Endothelial cell of coronary artery (primary cell): Measurements from ENCODE around the gene RBM6. TPM values are rescaled to one million over a fixed set of nuclear protein-coding genes. Genes with fewer than 3 reads are reported as not detected.

Experiments used
- total RNA-seq: library from RNA; depleted of rRNA; stranded (reverse); fragments of >200 nt; gene quantifications from 2 replicates; pipeline ENCODE4 v1.2.3, GENCODE V29; 2014

RBM6 gene, protein sequence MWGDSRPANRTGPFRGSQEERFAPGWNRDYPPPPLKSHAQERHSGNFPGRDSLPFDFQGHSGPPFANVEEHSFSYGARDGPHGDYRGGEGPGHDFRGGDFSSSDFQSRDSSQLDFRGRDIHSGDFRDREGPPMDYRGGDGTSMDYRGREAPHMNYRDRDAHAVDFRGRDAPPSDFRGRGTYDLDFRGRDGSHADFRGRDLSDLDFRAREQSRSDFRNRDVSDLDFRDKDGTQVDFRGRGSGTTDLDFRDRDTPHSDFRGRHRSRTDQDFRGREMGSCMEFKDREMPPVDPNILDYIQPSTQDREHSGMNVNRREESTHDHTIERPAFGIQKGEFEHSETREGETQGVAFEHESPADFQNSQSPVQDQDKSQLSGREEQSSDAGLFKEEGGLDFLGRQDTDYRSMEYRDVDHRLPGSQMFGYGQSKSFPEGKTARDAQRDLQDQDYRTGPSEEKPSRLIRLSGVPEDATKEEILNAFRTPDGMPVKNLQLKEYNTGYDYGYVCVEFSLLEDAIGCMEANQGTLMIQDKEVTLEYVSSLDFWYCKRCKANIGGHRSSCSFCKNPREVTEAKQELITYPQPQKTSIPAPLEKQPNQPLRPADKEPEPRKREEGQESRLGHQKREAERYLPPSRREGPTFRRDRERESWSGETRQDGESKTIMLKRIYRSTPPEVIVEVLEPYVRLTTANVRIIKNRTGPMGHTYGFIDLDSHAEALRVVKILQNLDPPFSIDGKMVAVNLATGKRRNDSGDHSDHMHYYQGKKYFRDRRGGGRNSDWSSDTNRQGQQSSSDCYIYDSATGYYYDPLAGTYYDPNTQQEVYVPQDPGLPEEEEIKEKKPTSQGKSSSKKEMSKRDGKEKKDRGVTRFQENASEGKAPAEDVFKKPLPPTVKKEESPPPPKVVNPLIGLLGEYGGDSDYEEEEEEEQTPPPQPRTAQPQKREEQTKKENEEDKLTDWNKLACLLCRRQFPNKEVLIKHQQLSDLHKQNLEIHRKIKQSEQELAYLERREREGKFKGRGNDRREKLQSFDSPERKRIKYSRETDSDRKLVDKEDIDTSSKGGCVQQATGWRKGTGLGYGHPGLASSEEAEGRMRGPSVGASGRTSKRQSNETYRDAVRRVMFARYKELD
- 36.3 and 55.8 TPM in 2 replicates for total RNA-seq

DNA sequence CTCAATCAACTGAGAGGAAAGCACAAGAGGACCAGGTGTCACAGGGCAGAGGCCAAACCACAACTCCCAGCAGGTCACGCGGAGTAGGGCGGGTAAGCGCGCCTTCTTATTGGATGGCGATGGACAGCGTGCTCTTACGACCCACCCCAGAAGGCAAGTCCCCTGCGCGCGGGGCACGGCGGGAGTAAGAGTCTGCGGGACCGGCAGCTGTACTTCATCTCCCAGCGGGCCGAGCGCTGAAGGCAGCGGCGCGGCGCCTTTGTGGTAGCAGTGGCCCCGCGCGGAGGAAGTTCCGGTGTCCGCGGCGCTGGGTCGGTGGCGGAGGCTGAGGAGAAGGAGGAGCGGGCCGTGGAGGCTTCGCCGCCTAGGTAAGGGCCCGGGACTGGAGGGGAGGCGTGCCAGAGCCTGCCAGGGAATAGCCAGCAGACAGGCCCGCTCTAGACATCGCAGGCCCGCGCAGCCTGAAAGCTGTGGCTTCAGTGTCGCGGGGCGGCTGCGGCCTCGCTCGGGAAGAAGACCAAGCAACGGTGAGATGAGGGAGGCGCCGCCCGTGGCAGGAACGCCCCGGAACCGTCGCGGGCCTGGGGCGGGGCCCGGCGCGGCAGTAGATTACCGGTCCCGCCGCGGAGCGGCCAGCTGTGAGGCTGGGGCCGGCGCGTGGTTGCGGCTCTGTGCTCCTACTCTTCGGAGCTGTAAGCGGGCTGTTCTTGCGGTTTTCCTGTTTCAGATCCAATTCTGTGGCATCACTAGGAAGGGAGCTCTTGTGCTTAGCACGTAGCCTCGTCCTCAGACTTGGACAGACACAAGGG, at the start of gene RBM6:
Gene RBM6 (plus strand): TSS at position 293 of the 809 bp plus-strand sequence. CDS start 22,492 bp downstream, outside the sequence.

DNA sequence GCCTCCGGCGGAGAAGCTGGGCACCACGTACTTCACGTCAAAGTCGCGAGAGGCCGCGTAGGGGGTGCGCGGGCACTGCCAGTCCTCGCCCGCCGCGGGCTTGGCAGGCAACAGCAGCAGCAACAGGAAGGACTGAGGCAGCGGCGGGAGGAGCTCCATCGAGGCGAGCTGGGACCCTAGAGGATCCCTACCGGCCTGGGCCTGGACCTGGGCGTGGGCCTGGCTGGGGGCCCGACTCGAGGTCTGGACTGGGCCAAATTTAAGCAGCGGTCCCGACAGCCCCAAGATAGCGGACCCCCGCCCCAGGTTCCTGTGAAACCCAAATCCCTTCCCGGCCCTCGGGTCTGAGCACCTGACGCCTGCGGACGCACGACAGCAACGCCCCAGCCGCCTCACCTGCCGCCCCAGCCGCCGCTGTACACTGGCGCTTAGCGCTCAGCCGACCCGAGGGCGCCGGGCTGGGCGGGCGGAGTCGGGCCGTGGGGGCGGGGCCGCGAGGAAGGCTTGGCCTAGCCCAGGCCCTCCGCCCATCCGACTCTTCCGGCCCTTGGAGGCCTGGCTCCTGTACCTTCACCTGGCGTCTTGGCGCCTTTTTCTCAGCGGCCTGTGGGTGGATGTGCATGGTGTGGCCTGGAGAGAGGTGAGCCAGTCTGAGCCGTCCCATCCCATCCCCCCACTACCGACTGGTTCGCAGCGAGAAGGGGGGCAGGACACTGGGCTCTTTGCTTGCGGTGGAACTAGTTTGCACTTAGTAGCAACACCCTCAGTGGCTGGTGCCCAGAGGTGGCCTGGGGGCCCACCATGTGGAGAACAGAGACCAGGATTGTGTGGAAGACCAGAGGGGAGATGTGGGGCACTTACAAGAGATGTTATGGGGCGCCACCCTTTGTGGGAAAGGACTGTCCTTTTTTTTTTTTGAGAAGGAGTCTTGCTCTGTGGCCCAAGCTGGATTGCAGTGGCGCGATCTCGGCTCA, 36.2 kb upstream of the RBM6 start, which contains the start of gene MST1R:
Gene MST1R (minus strand): TSS at position 423 of the 974 bp plus-strand sequence. CDS start 264 bp downstream, at position 159.

DNA sequence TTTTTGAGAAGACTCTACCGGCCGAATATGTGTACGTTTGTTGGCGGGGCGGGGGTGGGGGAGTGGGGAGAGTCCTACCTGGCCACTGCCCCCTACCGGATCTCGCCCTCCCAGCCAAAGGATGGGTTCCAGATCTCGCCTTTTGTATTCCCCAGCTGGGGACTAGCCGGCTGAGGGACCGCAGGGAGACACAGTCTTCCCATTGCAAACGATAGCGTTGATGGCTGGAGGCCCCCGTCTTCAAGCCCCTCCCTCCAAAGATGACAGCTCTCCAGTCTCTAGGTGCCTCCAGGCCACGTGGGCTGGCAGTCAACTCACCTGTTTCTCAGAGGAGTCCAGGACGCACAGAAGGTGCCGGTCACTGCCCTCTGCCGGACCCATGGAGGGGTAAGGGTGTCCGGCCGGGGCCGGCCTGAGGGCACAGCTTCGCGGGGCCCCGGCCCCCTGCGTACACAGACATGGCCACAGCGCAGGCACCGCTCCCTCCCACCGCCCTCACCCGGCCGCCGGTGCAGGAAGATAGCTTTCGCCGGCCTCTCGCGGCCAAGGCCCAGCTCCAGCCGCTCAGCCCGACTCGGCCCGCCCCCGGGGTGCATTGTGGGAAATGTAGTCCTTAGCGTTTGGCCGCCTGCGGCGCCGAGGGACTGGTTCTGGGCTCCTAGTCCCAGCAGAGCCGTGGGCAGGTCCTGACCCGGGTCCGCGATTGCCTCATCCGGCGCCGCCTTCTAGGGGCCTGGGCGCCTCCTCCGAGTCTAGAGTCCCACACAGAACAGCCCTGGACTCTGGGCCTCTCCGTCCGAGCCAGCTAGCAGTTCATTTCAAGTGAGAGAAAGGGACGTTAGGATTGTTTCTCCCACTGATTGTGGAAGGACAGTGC, 10.4 kb upstream of the RBM6 start, which contains the start of gene MON1A:
Gene MON1A (minus strand): TSS at position 521 of the 877 bp plus-strand sequence. CDS start 16,465 bp downstream, outside the sequence.

DNA sequence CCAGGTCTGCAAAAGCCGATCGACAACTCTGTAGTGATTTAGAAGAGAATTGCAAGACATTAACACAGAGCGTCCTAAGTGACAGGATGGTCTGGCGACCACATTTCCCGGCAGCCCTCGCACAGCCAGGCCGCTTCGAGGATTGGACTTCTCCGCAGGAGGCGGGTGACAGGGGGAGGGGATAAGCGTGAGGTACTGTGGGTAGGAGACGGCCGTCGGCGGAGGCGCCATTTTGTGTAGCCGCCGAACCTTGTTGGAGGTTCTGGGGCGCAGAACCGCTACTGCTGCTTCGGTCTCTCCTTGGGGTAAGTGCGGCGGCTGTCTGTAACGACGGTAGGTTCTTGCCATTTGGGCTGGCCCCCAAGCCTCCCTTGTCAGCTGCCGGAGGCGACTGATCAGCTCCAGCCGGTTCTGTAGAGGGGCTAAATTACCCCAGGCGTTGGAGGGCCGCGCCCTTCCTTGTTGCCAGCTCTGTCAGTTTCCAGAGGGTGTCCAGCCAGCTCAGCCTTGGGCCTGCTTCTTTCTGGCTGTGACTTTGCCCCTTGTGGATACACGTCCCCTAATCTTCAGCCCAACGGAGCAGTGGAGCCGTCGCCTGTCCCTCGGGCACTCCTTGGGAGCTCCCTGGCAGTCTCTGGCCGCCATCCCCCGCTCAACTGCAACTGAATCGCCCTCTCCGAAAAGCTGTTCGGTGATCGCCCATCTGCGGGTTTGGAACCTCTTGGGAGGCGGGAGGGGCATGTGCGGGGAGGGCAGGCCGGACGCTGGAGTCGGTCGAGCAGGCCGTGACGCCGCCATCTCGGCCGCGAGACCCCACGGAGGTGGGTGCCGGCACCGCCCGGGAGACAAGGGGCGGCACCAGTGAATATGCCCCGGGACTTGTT, 149.0 kb downstream of the RBM6 start, which contains the start of gene RBM5:
Gene RBM5 (plus strand): TSS at position 195 of the 884 bp plus-strand sequence. CDS start 1,516 bp downstream, outside the sequence.

Other genes with a start within 250 kb of the RBM6 start
- not detected in 2 replicates for gene AMIGO3, start 220.5 kb upstream of the RBM6 start, total RNA-seq
- 36.7 and 47.6 TPM in 2 replicates for gene GMPPB, start 216.2 kb upstream of the RBM6 start, total RNA-seq
- gene IP6K1, start 153.6 kb upstream of the RBM6 start, total RNA-seq = 40.9 and 43.5 TPM in 2 replicates
- not detected in 2 replicates for gene CDHR4, start 140.3 kb upstream of the RBM6 start, total RNA-seq
- gene INKA1, start 136.9 kb upstream of the RBM6 start, total RNA-seq = 18.9 and 23.4 TPM in 2 replicates
- 14.2 and 41.4 TPM in 2 replicates for gene UBA7, start 126.2 kb upstream of the RBM6 start, total RNA-seq
- 2.1 and 4.3 TPM in 2 replicates for gene TRAIP, start 83.6 kb upstream of the RBM6 start, total RNA-seq
- gene CAMKV, start 70.2 kb upstream of the RBM6 start, total RNA-seq = 0.18 TPM in 1 of 2 replicates, not detected in the other
- gene MST1R, start 36.3 kb upstream of the RBM6 start, total RNA-seq = 0.28 and 0.54 TPM in 2 replicates
- 10.6 and 12.5 TPM in 2 replicates for gene MON1A, start 10.3 kb upstream of the RBM6 start, total RNA-seq
- 140 and 252 TPM in 2 replicates for gene RBM5, start 148.8 kb downstream of the RBM6 start, total RNA-seq
- gene SEMA3F, start 215.2 kb downstream of the RBM6 start, total RNA-seq = 93.7 and 138 TPM in 2 replicates